ENCODE results near the gene ZNF600.
"Not testable (repeated sequence)": the region's sequence is repeated elsewhere in the genome, so short reads cannot be mapped to it uniquely, and the experiment has no call there.

ZNF600 gene

DNA sequence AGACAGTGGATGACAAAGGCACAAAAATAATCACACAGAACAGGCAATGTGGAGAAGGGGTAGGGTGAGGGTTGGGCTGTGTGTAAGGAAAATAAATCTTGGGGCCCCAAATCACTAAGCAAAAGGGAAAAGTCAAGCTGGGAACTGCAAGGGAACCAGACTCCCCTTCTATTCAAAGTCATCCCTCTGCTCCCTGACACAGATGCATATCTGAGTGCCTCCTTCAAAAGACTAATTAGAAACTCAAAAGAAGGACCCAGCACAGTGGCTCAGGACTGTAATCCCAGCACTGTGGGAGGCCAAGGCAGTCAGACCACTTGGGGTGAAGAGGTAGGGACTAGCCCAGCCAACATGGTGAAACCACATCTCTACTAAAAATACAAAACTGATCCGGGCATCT, 70.1 kb downstream of the ZNF600 start:
- Histone ChIP-seq H3K36me3 (ENCODE audit: insufficient read depth) (no peaks in the 10 kb centered on the region), H3K79me2 (ENCODE audit: insufficient read depth, low read depth) (no peaks in the 10 kb centered on the region), H3K4me1 (ENCODE audit: low read depth, poor library complexity, severe bottlenecking) (no peaks in the 10 kb centered on the region), H3K4me2 (no peak overlapping the region), H3K9ac (no peak overlapping the region), H4K20me1 (ENCODE audit: insufficient read depth) (no peaks in the 10 kb centered on the region), H3K27me3 (ENCODE audit: insufficient read depth, low read depth) (no peaks in the 10 kb centered on the region), H2AFZ (ENCODE audit: low read depth) (no peak overlapping the region), H3K4me3 (IDR thresholded peaks at IDR 0.05; ENCODE audit: insufficient read depth, low read depth, low read length) (no peak overlapping the region), H3K27ac (no peak overlapping the region)
- TF ChIP-seq, protein P1, sequence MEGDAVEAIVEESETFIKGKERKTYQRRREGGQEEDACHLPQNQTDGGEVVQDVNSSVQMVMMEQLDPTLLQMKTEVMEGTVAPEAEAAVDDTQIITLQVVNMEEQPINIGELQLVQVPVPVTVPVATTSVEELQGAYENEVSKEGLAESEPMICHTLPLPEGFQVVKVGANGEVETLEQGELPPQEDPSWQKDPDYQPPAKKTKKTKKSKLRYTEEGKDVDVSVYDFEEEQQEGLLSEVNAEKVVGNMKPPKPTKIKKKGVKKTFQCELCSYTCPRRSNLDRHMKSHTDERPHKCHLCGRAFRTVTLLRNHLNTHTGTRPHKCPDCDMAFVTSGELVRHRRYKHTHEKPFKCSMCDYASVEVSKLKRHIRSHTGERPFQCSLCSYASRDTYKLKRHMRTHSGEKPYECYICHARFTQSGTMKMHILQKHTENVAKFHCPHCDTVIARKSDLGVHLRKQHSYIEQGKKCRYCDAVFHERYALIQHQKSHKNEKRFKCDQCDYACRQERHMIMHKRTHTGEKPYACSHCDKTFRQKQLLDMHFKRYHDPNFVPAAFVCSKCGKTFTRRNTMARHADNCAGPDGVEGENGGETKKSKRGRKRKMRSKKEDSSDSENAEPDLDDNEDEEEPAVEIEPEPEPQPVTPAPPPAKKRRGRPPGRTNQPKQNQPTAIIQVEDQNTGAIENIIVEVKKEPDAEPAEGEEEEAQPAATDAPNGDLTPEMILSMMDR (conservative IDR thresholded peaks at IDR 0.05; ENCODE audit: low read depth, low read length), result no peak

DNA sequence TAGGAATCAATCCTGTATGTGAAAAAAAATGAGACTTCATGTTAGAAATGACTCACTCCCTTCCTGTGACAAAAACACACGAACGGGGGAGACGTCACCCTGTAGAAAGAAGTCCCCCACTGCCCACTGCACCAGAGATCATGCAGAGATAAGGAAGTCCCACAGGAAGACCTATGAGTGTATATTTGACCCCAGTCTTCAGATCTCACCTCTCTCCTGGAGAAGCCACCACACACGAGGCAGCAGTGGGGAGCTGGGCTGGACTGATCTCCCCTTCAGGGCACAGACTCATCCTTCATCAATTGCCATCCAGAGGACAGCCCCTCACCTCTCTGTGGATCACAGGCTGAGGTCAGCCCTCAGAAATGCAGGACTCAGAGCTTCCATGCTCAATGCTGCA, 70.7 kb downstream of the ZNF600 start:
- not testable (repeated sequence) for H3K4me3 ChIP-seq (IDR thresholded peaks at IDR 0.05; ENCODE audit: insufficient read depth, low read depth, low read length); H3K36me3 ChIP-seq (ENCODE audit: insufficient read depth); H3K27ac ChIP-seq; H3K27me3 ChIP-seq (ENCODE audit: insufficient read depth, low read depth); H4K20me1 ChIP-seq (ENCODE audit: insufficient read depth); H3K4me2 ChIP-seq; H2AFZ ChIP-seq (ENCODE audit: low read depth); H3K79me2 ChIP-seq (ENCODE audit: insufficient read depth, low read depth); H3K4me1 ChIP-seq (ENCODE audit: low read depth, poor library complexity, severe bottlenecking); H3K9ac ChIP-seq

DNA sequence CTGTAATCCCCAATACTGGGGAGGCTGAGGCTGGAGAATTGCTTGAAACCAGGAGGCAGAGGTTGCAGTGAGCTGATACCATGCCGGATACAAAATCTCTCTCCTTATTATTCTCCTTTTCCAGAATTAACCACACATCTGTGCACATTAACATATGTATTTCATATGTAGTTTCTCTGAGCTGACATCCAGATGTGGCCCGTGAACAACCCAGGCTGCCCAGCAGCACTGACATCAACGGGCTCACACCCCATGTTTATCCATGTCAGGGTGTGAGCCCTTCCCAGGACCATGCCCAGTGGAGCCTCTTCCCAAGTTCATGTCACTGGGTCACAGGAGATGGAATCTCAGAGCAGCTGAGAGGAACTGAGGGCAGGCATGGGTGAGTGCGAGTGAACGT, 71.3 kb downstream of the ZNF600 start:
- H3K4me1 ChIP-seq (ENCODE audit: low read depth, poor library complexity, severe bottlenecking); H3K9ac ChIP-seq; H3K79me2 ChIP-seq (ENCODE audit: insufficient read depth, low read depth); H3K4me3 ChIP-seq (IDR thresholded peaks at IDR 0.05; ENCODE audit: insufficient read depth, low read depth, low read length); H3K27ac ChIP-seq; H4K20me1 ChIP-seq (ENCODE audit: insufficient read depth); H3K36me3 ChIP-seq (ENCODE audit: insufficient read depth); H3K27me3 ChIP-seq (ENCODE audit: insufficient read depth, low read depth); H2AFZ ChIP-seq (ENCODE audit: low read depth); H3K4me2 ChIP-seq: not testable (repeated sequence)
